ENCODE measurements around the gene ULK3.

The ULK3 gene

GRCh38 chr15:74878273-74878672 is 35.3 kb upstream of the ULK3 start:
- TF ChIP-seq, protein P1, sequence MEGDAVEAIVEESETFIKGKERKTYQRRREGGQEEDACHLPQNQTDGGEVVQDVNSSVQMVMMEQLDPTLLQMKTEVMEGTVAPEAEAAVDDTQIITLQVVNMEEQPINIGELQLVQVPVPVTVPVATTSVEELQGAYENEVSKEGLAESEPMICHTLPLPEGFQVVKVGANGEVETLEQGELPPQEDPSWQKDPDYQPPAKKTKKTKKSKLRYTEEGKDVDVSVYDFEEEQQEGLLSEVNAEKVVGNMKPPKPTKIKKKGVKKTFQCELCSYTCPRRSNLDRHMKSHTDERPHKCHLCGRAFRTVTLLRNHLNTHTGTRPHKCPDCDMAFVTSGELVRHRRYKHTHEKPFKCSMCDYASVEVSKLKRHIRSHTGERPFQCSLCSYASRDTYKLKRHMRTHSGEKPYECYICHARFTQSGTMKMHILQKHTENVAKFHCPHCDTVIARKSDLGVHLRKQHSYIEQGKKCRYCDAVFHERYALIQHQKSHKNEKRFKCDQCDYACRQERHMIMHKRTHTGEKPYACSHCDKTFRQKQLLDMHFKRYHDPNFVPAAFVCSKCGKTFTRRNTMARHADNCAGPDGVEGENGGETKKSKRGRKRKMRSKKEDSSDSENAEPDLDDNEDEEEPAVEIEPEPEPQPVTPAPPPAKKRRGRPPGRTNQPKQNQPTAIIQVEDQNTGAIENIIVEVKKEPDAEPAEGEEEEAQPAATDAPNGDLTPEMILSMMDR (IDR thresholded peaks at IDR 0.05; ENCODE audit: low read depth, low read length): no peak
- no peak for DNase-seq
- peaks cover 3% of the 10 kb centered on the region for H3K9me3 ChIP-seq (ENCODE audit: severe bottlenecking)
- no peak overlapping the region for H3K27ac ChIP-seq
- H3K36me3 ChIP-seq: no peaks in the 10 kb centered on the region
- no peak overlapping the region for H3K4me3 ChIP-seq (ENCODE audit: low read depth, low read length)
- H3K27me3 ChIP-seq (ENCODE audit: insufficient read depth, low read depth, severe bottlenecking): no peaks in the 10 kb centered on the region

- TF ChIP-seq, protein P1 (IDR thresholded peaks at IDR 0.05; ENCODE audit: low read depth, low read length): no peak
- H3K27ac ChIP-seq: peak overlapping the region; percentile 54; the same call in 1 of the 2 replicates
- H3K36me3 ChIP-seq: peaks cover 6% of the 10 kb centered on the region
- peak; percentile 36 for DNase-seq
- no peaks in the 10 kb centered on the region for H3K9me3 ChIP-seq (ENCODE audit: severe bottlenecking)
- peak overlapping the region; percentile 85 for H3K4me3 ChIP-seq (ENCODE audit: low read depth, low read length)
- no peaks in the 10 kb centered on the region for H3K27me3 ChIP-seq (ENCODE audit: insufficient read depth, low read depth, severe bottlenecking)
Observed at GRCh38 chr15:74873756-74874424, 30.9 kb upstream of the ULK3 start.

GRCh38 chr15:74873036-74873755 is 30.2 kb upstream of the ULK3 start, which contains the start of gene SCAMP2:
TSS of gene SCAMP2 (minus strand) at chr15:74873365. CDS start at chr15:74873255, 110 bp downstream.
- TF ChIP-seq, protein P1 (IDR thresholded peaks at IDR 0.05; ENCODE audit: low read depth, low read length): no peak
- peak within 1 kb of the TSS; percentile 98 for H3K27ac ChIP-seq
- DNase-seq: peak; percentile 95
- no peaks in the 10 kb centered on the region for H3K27me3 ChIP-seq (ENCODE audit: insufficient read depth, low read depth, severe bottlenecking)
- peaks cover 13% of the 10 kb centered on the region for H3K36me3 ChIP-seq
- no peaks in the 10 kb centered on the region for H3K9me3 ChIP-seq (ENCODE audit: severe bottlenecking)
- peak within 1 kb of the TSS; percentile 85 for H3K4me3 ChIP-seq (ENCODE audit: low read depth, low read length)

GRCh38 chr15:74872702-74873035 is 29.7 kb upstream of the ULK3 start:
- TF ChIP-seq, protein P1 (IDR thresholded peaks at IDR 0.05; ENCODE audit: low read depth, low read length): no peak
- peak overlapping the region; percentile 98 for H3K27ac ChIP-seq
- H3K36me3 ChIP-seq: peaks cover 19% of the 10 kb centered on the region

GRCh38 chr15:74870436-74871215 is 27.7 kb upstream of the ULK3 start:
- no peaks in the 10 kb centered on the region for H3K9me3 ChIP-seq (ENCODE audit: severe bottlenecking)
- H3K36me3 ChIP-seq: peaks cover 19% of the 10 kb centered on the region
- TF ChIP-seq, protein P1 (IDR thresholded peaks at IDR 0.05; ENCODE audit: low read depth, low read length): no peak
- no peak overlapping the region for H3K27ac ChIP-seq
- no peak for DNase-seq
- H3K27me3 ChIP-seq (ENCODE audit: insufficient read depth, low read depth, severe bottlenecking): no peaks in the 10 kb centered on the region
- no peak overlapping the region for H3K4me3 ChIP-seq (ENCODE audit: low read depth, low read length)

More at GRCh38 chr15:74872702-74873035, 29.7 kb upstream of the ULK3 start:
- H3K27me3 ChIP-seq (ENCODE audit: insufficient read depth, low read depth, severe bottlenecking): no peaks in the 10 kb centered on the region
- no peak for DNase-seq
- H3K4me3 ChIP-seq (ENCODE audit: low read depth, low read length): peak overlapping the region; percentile 85
- H3K9me3 ChIP-seq (ENCODE audit: severe bottlenecking): no peaks in the 10 kb centered on the region
